ENCODE results near the gene HENMT1. TPM values are rescaled to one million over a fixed set of nuclear protein-coding genes. Genes with fewer than 3 reads are reported as not detected.

The HENMT1 gene
- total and polyA plus RNA-seq, 9 of the 15 experiments (the other 6 are each of a cell fraction or from before 2014, with no cell fraction given), result not detected

DNA sequence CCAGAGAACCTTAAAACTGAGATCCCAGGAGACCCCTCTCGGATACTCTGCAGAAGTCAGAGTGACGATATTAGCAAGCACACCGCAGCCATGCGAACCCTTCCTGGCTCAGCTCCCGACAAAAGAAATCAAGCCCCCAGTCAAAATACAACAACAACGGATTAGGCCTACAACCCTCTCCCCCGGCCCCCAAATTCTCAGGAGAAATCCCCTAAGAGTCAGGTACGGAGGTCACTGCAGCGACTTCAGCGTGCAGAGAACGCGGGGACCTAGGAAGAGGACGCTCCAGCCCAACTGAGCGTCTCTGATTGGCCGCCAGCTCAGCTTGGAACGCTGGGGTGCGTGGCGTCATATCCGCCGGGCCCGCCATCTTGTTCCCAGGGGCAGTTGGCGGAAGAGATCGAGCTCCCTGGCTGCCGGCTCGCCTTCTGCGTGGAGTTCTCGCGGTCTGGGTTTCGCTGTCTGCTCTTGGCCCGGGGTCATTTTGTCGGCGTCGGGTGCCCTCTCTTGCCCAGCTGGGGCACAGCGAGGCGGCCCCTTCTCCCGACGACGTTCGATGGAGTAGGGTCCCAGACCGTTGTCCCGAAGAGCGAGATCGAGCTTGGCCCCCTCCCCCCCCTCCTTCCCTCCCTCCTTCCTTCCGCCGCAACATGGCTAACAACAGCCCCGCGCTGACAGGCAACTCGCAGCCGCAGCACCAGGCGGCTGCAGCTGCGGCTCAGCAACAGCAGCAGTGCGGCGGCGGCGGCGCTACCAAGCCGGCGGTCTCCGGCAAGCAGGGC is 31.2 kb upstream of the HENMT1 start, which contains the start of gene PRPF38B (continued):
- TF ChIP-seq U2AF2 (optimal IDR thresholded peaks at IDR 0.05; ENCODE audit: low read depth, low read length), result no peak
- TF ChIP-seq E2F6 (IDR thresholded peaks at IDR 0.05; ENCODE audit: borderline replicate concordance in 1 of 2, extremely low read depth in 1 of 2, insufficient read depth in 1 of 2, insufficient read length in 1 of 2, low read depth in 1 of 2, low read length in 1 of 2, poor library complexity in 1 of 2, severe bottlenecking in 1 of 2), result peak; percentile 73 to 81
- TF ChIP-seq CBX2 (IDR thresholded peaks at IDR 0.05; ENCODE audit: insufficient read depth, low read length, poor library complexity, severe bottlenecking), result no peak
- TF ChIP-seq FOXJ3 (CRISPR knock-in tag; IDR thresholded peaks at IDR 0.05), result no peak
- no peak for TF ChIP-seq RFX1 (IDR thresholded peaks at IDR 0.05)
- no peak for TF ChIP-seq HMG20B (CRISPR knock-in tag; IDR thresholded peaks at IDR 0.05)
- peak; percentile 57 for TF ChIP-seq ETS1 (conservative IDR thresholded peaks at IDR 0.05; ENCODE audit: control insufficient read depth, low read depth, low read length)
- no peak for TF ChIP-seq TFAM (CRISPR knock-in tag; conservative IDR thresholded peaks at IDR 0.05)
- TF ChIP-seq, protein P1, sequence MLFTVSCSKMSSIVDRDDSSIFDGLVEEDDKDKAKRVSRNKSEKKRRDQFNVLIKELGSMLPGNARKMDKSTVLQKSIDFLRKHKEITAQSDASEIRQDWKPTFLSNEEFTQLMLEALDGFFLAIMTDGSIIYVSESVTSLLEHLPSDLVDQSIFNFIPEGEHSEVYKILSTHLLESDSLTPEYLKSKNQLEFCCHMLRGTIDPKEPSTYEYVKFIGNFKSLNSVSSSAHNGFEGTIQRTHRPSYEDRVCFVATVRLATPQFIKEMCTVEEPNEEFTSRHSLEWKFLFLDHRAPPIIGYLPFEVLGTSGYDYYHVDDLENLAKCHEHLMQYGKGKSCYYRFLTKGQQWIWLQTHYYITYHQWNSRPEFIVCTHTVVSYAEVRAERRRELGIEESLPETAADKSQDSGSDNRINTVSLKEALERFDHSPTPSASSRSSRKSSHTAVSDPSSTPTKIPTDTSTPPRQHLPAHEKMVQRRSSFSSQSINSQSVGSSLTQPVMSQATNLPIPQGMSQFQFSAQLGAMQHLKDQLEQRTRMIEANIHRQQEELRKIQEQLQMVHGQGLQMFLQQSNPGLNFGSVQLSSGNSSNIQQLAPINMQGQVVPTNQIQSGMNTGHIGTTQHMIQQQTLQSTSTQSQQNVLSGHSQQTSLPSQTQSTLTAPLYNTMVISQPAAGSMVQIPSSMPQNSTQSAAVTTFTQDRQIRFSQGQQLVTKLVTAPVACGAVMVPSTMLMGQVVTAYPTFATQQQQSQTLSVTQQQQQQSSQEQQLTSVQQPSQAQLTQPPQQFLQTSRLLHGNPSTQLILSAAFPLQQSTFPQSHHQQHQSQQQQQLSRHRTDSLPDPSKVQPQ (CRISPR knock-in tag; IDR thresholded peaks at IDR 0.05; ENCODE audit: borderline replicate concordance), result no peak
- TF ChIP-seq HDAC3 (IDR thresholded peaks at IDR 0.05; ENCODE audit: borderline replicate concordance, partially characterized antibody), result no peak
- TF ChIP-seq E2F1 (CRISPR knock-in tag; IDR thresholded peaks at IDR 0.05), result no peak
- no peak for TF ChIP-seq CHD4 (IDR thresholded peaks at IDR 0.05; ENCODE audit: insufficient read depth, insufficient replicate concordance, low read depth, low read length, poor library complexity, severe bottlenecking)
- TF ChIP-seq SETDB1 (IDR thresholded peaks at IDR 0.05; ENCODE audit: low read length), result no peak
- no peak for TF ChIP-seq ZNF780A (CRISPR knock-in tag; IDR thresholded peaks at IDR 0.05)
- no peak for TF ChIP-seq ZFP30 (CRISPR knock-in tag; IDR thresholded peaks at IDR 0.05; ENCODE audit: borderline replicate concordance)
- peak; percentile 100 for TF ChIP-seq RBFOX2 (IDR thresholded peaks at IDR 0.05; ENCODE audit: low read depth, low read length)
- TF ChIP-seq SMC3 (conservative IDR thresholded peaks at IDR 0.05; ENCODE audit: insufficient read depth, low read depth, low read length), result no peak
- no peak for TF ChIP-seq ZNF41 (CRISPR knock-in tag; conservative IDR thresholded peaks at IDR 0.05)
- TF ChIP-seq POLR2AphosphoS5 (IDR thresholded peaks at IDR 0.05; ENCODE audit: control insufficient read depth, insufficient read depth, low read depth, low read length), result peak; percentile 97
- TF ChIP-seq SRSF9 (IDR thresholded peaks at IDR 0.05; ENCODE audit: borderline replicate concordance, low read depth, low read length), result no peak
- no peak for TF ChIP-seq WHSC1 (IDR thresholded peaks at IDR 0.05; ENCODE audit: low read length)
